Measurements from ENCODE around the gene LTBP1.

GRCh38 chr2:33033606-33034081 lies 86.9 kb downstream of the LTBP1 start:
- TF ChIP-seq, protein P1, sequence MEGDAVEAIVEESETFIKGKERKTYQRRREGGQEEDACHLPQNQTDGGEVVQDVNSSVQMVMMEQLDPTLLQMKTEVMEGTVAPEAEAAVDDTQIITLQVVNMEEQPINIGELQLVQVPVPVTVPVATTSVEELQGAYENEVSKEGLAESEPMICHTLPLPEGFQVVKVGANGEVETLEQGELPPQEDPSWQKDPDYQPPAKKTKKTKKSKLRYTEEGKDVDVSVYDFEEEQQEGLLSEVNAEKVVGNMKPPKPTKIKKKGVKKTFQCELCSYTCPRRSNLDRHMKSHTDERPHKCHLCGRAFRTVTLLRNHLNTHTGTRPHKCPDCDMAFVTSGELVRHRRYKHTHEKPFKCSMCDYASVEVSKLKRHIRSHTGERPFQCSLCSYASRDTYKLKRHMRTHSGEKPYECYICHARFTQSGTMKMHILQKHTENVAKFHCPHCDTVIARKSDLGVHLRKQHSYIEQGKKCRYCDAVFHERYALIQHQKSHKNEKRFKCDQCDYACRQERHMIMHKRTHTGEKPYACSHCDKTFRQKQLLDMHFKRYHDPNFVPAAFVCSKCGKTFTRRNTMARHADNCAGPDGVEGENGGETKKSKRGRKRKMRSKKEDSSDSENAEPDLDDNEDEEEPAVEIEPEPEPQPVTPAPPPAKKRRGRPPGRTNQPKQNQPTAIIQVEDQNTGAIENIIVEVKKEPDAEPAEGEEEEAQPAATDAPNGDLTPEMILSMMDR (IDR thresholded peaks at IDR 0.05), result peak; percentile 27 to 31
- TF ChIP-seq POLR2A (IDR thresholded peaks at IDR 0.05), result no peak
- TF ChIP-seq POLR2AphosphoS5 (IDR thresholded peaks at IDR 0.05), result no peak
- TF ChIP-seq EP300 (IDR thresholded peaks at IDR 0.05), result no peak

Measured in suprapubic skin (tissue), 4 donors.